ENCODE measurements around the gene SOX21.

The SOX21 gene

DNA sequence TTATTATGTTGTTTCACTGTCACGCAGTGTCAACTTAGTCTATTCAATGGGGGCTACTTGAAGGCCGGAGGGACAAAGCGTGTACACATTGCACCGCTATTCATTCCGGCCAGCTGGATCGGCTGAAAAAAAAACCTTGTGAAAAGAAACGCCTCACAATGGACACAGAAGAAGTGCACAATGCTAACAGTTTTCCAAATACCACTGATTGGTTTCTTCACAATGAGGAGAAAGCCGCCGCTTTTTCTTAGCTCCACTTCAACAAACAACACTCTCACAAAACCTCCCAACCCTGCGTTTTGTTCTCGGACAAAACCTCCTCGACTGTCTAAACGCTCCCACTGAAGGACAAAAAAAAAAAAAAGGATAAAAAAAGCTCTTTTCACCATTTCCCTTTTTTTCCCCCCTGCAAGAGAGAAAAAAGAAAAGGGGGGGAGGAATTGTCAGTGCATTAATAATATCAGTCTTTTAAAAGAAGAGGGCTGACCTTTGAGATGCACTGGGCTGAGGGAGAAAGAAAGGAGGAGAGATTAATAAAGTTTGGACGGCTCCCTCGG, 5.4 kb downstream of the SOX21 start:
- no peaks in the 10 kb centered on the region for H3K36me3 Mint-ChIP-seq (ENCODE audit: low read depth)
- no peak overlapping the region for H3K4me3 Mint-ChIP-seq
- H3K27me3 Mint-ChIP-seq (ENCODE audit: low read depth, poor library complexity) = peaks cover 97% of the 10 kb centered on the region
- H3K9me3 Mint-ChIP-seq = no peaks in the 10 kb centered on the region
- DNase-seq = no peak
- TF ChIP-seq, protein P1, sequence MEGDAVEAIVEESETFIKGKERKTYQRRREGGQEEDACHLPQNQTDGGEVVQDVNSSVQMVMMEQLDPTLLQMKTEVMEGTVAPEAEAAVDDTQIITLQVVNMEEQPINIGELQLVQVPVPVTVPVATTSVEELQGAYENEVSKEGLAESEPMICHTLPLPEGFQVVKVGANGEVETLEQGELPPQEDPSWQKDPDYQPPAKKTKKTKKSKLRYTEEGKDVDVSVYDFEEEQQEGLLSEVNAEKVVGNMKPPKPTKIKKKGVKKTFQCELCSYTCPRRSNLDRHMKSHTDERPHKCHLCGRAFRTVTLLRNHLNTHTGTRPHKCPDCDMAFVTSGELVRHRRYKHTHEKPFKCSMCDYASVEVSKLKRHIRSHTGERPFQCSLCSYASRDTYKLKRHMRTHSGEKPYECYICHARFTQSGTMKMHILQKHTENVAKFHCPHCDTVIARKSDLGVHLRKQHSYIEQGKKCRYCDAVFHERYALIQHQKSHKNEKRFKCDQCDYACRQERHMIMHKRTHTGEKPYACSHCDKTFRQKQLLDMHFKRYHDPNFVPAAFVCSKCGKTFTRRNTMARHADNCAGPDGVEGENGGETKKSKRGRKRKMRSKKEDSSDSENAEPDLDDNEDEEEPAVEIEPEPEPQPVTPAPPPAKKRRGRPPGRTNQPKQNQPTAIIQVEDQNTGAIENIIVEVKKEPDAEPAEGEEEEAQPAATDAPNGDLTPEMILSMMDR (IDR thresholded peaks at IDR 0.05) = no peak
- no peak overlapping the region for H3K27ac Mint-ChIP-seq
- H3K4me1 Mint-ChIP-seq = peaks cover 34% of the 10 kb centered on the region

DNA sequence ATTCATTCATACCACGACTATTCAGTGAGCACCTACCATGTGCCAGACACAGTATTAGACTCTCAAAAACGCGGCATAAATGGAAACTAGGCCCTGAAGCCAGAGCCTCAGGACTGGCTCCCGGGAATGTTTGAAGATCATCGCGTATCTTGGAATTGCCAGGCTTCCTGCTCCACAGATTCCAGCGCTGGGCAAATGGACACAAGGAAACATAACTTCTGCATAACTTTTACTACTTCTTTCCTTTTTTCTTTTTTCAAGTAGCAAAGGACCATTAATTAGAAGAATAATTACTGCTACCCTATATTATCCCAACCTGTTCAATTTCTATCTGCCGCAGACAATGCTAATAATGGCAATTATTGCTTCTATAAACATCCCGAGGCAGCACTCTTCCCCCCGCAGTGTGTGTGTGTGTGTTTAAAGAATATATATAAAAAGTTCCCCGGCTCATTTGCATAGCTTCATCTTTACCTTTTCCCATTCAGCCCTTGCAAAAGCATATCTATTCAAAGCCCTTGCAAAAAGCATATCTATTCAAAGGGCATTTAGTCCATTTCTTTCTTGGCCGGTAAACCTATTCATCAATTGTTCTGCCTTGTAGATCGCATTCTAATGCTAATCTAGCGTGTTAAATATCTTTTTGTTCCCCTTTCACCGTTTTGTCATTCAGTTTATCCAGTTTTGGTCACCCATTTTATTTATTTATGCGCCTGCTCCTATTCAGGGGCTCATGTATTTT, 6.1 kb downstream of the SOX21 start:
- no peak overlapping the region for H3K4me3 Mint-ChIP-seq
- H3K4me1 Mint-ChIP-seq = peaks cover 37% of the 10 kb centered on the region
- H3K27me3 Mint-ChIP-seq (ENCODE audit: low read depth, poor library complexity) = peaks cover 99% of the 10 kb centered on the region
- TF ChIP-seq, protein P1 (IDR thresholded peaks at IDR 0.05) = no peak
- no peak for DNase-seq
- no peaks in the 10 kb centered on the region for H3K9me3 Mint-ChIP-seq
- H3K27ac Mint-ChIP-seq = no peak overlapping the region
- H3K36me3 Mint-ChIP-seq (ENCODE audit: low read depth) = no peaks in the 10 kb centered on the region

DNA sequence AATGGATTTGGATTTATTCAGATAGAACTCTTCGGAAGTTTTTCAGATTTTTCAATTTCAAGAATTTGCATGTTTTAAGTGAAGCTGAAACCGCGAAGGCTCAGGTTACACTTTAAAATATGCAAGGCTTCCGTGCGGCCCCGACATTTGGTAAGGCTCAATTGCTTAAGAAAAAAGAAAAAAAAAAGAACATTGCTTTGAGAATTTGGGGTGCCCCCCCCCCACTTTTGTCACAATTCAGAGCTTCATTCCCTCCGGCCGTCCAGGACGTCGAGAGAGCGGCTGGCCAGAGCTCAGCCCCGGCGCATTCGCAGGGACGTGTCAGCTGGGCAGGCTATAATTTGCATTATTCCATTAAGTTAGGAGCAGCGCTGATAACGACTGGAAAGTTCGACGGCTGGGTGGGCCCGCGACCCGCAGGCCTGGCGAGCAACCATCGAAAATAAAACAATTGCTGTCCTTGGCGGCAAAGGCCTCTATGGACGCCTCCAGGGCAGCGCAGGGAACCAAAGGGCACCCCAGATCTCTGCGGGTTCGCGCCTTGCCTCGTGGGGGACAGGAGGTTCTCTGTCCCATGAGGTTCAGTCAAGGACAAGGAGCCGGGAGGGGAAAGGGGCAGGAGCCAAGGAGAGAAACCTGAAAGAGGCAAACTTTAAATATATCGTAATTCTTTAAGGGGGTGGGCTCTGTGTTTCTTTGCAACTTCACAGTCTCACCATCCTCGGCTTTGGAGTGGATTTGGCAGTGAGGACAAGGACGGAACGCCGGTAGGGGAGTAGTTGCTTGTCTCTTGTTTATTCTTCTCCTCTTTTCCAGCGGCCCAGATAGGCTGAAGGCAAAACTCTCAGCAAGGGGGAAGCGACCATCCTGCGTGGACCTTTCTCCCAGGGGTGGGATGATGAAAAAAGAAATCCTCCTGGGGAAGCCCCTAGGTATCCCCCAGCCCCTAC, 7.0 kb downstream of the SOX21 start:
- Mint-ChIP-seq H3K27ac (no peak overlapping the region), H3K27me3 (ENCODE audit: low read depth, poor library complexity) (peaks cover 100% of the 10 kb centered on the region), H3K4me3 (no peak overlapping the region), H3K4me1 (peaks cover 31% of the 10 kb centered on the region), H3K9me3 (no peaks in the 10 kb centered on the region), H3K36me3 (ENCODE audit: low read depth) (no peaks in the 10 kb centered on the region)
- DNase-seq = no peak
- TF ChIP-seq, protein P1 (IDR thresholded peaks at IDR 0.05) = no peak

DNA sequence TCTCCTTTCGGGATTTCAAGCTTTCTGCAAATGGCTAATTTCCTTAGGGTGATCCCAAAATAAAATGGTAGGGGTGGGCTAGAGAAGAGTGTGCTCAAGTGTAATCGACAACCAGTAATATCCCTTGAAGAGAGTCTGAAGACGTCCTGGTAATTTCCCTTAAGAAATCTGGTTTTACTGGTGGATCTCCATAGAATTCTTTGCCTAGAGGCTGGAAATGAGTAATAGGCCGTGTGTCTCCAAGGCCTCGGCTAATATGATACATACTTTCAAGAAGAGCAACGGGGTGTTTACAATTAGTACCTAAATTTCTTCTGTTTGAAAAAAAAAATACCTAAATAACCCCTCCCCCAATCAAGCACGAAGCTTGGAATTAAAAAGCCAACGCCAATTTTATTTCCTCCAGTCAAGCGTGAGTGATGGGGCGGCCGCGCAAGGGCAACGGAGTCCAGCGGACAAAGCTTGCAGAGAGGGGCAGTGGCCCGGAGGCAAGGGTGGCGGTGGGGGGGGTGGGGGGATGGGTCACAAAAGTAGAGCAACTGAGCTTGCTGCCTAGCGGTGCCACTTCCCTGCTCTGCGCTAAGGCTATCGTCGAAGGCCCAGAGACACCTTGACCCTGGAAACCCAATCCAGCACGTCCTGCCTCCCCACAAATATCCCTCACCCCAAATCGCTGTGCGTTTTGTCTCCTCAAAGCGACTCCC, 7.8 kb downstream of the SOX21 start:
- Mint-ChIP-seq H3K4me3 (no peak overlapping the region), H3K36me3 (ENCODE audit: low read depth) (no peaks in the 10 kb centered on the region), H3K4me1 (peaks cover 28% of the 10 kb centered on the region), H3K9me3 (no peaks in the 10 kb centered on the region), H3K27ac (no peak overlapping the region), H3K27me3 (ENCODE audit: low read depth, poor library complexity) (peaks cover 100% of the 10 kb centered on the region)
- TF ChIP-seq, protein P1 (IDR thresholded peaks at IDR 0.05) = no peak
- DNase-seq = peak; percentile 32

DNA sequence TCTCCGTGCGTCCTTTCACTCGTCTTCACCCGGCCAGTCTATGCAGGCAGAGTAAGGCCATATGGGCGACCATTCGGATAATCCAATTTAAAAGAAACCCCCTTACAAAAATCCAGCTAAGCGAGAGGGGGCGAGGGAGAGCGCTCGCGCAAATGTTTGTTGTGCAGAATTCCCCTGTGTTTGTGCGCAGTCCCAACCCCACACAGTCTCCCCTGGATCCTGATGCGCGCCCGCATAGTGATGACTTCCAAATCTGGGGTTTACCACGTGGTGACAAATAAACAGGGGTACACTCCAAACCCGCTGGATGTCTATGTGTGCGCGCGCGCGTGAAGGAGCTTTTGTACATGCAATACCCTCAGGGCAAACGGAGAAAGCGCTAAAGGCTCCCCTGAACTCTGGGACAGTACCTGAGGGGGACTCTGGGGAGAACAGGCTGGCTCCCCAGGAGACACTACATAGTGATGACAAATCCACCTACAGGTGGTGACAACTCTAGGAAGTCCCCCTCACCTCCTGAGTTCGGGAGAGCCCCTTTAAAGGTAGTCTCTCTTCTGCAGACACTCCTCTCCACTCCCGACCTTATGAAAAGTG, 8.5 kb downstream of the SOX21 start:
- peak; percentile 11 for DNase-seq
- Mint-ChIP-seq H3K9me3 (no peaks in the 10 kb centered on the region), H3K4me3 (no peak overlapping the region), H3K27me3 (ENCODE audit: low read depth, poor library complexity) (peaks cover 100% of the 10 kb centered on the region), H3K36me3 (ENCODE audit: low read depth) (no peaks in the 10 kb centered on the region), H3K27ac (no peak overlapping the region), H3K4me1 (peaks cover 28% of the 10 kb centered on the region)
- TF ChIP-seq, protein P1 (IDR thresholded peaks at IDR 0.05) = no peak
